HCT116 (cell line): ENCODE measurements around the gene SDC3.

Source experiments
- ATF3 ChIP-seq: IDR thresholded peaks from 2 replicates; pipeline ENCODE4 v1.6.1; 2012
- EZH2 ChIP-seq: fragments of 200-600 bp; sonication (generic); IDR thresholded peaks from 2 replicates; pipeline ENCODE4 v1.6.1; 2017; ENCODE audit warnings: antibody characterized with exemption, mixed run types
- EZH2phosphoT487 ChIP-seq: fragments of 200-600 bp; IDR thresholded peaks from 2 replicates; pipeline ENCODE4 v1.6.1; 2018; ENCODE audit warnings: antibody characterized with exemption, borderline replicate concordance
- MAX ChIP-seq: IDR thresholded peaks from 2 replicates; pipeline ENCODE4 v1.6.1; 2012
- TF ChIP-seq, protein P1 (sequence below), 3 experiments: fragments of 200-600 bp in 1 of 3; sonication (generic) in 1 of 3; IDR thresholded peaks in 2 of 3; conservative IDR thresholded peaks in 1 of 3; 2 replicates each; pipeline ENCODE4 v1.5.1; 2012 to 2017; ENCODE audit warnings: low read depth in 2 of 3, low read length in 2 of 3, antibody characterized with exemption in 1 of 3, borderline replicate concordance in 1 of 3, control low read depth in 1 of 3, mild to moderate bottlenecking in 1 of 3, mixed read lengths in 1 of 3, mixed run types in 1 of 3, moderate library complexity in 1 of 3; ENCODE audit not compliant: insufficient read depth in 1 of 3
- TF ChIP-seq, protein P2 (sequence below): IDR thresholded peaks from 2 replicates; pipeline ENCODE4 v1.6.1; 2011; ENCODE audit warnings: mild to moderate bottlenecking, low read length, moderate library complexity; ENCODE audit not compliant: insufficient replicate concordance; ENCODE audit errors: extremely low read depth

- TF ChIP-seq, protein P1, sequence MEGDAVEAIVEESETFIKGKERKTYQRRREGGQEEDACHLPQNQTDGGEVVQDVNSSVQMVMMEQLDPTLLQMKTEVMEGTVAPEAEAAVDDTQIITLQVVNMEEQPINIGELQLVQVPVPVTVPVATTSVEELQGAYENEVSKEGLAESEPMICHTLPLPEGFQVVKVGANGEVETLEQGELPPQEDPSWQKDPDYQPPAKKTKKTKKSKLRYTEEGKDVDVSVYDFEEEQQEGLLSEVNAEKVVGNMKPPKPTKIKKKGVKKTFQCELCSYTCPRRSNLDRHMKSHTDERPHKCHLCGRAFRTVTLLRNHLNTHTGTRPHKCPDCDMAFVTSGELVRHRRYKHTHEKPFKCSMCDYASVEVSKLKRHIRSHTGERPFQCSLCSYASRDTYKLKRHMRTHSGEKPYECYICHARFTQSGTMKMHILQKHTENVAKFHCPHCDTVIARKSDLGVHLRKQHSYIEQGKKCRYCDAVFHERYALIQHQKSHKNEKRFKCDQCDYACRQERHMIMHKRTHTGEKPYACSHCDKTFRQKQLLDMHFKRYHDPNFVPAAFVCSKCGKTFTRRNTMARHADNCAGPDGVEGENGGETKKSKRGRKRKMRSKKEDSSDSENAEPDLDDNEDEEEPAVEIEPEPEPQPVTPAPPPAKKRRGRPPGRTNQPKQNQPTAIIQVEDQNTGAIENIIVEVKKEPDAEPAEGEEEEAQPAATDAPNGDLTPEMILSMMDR (IDR thresholded peaks at IDR 0.05 in 2 of 3, conservative IDR thresholded peaks at IDR 0.05 in 1 of 3; ENCODE audit: borderline replicate concordance in 1 of 3, insufficient read depth in 1 of 3, low read depth in 2 of 3, low read length in 2 of 3): no peak
- TF ChIP-seq EZH2phosphoT487: no peak
- TF ChIP-seq MAX: no peak
- no peak for TF ChIP-seq ATF3
- TF ChIP-seq, protein P2, sequence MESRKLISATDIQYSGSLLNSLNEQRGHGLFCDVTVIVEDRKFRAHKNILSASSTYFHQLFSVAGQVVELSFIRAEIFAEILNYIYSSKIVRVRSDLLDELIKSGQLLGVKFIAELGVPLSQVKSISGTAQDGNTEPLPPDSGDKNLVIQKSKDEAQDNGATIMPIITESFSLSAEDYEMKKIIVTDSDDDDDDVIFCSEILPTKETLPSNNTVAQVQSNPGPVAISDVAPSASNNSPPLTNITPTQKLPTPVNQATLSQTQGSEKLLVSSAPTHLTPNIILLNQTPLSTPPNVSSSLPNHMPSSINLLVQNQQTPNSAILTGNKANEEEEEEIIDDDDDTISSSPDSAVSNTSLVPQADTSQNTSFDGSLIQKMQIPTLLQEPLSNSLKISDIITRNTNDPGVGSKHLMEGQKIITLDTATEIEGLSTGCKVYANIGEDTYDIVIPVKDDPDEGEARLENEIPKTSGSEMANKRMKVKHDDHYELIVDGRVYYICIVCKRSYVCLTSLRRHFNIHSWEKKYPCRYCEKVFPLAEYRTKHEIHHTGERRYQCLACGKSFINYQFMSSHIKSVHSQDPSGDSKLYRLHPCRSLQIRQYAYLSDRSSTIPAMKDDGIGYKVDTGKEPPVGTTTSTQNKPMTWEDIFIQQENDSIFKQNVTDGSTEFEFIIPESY: no peak
- no peak for TF ChIP-seq EZH2
Observed at GRCh38 chr1:30839827-30840359, 68.7 kb downstream of the SDC3 start.
